ENCODE measurements around the gene CHST13. TPM values are rescaled to one million over a fixed set of nuclear protein-coding genes. Genes with fewer than 3 reads are reported as not detected.

Gene CHST13, protein sequence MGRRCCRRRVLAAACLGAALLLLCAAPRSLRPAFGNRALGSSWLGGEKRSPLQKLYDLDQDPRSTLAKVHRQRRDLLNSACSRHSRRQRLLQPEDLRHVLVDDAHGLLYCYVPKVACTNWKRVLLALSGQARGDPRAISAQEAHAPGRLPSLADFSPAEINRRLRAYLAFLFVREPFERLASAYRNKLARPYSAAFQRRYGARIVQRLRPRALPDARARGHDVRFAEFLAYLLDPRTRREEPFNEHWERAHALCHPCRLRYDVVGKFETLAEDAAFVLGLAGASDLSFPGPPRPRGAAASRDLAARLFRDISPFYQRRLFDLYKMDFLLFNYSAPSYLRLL
- total RNA-seq, result not detected in 2 replicates

DNA sequence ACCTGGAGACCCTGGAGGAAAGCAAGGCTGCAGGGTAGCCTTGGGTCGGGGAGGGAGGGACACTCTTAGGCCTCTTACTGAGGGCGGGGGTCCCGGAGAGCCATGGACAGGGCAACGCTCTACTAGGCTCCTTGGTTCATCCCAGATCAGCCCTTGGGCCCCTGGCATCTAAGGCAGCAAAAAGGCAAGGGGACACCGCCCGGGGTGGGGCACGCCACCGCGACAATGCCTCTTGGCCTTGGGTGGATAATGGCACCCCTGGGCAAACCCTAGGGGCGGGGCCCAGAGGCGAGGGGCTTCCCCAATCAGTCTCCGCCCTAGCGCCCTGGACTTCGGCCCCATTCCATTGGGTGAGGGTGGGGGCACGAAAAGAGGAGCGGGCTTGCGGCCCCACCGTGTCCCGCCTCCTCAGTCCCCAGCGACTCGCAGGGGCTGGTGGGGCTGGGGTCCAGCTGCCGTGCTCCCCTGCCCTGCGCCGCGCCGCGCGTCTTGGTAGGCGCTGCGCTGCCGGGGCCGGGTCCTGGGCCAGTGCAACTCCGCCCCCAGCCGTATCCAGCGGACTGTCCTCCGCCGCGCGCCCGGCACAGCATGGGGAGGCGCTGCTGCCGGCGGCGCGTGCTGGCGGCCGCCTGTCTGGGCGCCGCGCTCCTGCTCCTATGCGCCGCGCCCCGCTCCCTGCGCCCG lies at the start of gene CHST13:
CHST13 (plus strand) TSS at position 411 of the 684 bp plus-strand sequence; CDS start at position 589, 178 bp downstream.

GRCh38 chr3:126475413-126476114 lies 48.4 kb upstream of the CHST13 start, which contains the start of gene ZXDC:
TSS of gene ZXDC (minus strand) at chr3:126475891. CDS start at chr3:126475865, 26 bp downstream.

GRCh38 chr3:126517291-126517951 lies 6.5 kb upstream of the CHST13 start, which contains the start of gene UROC1:
TSS of gene UROC1 (minus strand) at chr3:126517773. CDS start at chr3:126517719, 54 bp downstream.

DNA sequence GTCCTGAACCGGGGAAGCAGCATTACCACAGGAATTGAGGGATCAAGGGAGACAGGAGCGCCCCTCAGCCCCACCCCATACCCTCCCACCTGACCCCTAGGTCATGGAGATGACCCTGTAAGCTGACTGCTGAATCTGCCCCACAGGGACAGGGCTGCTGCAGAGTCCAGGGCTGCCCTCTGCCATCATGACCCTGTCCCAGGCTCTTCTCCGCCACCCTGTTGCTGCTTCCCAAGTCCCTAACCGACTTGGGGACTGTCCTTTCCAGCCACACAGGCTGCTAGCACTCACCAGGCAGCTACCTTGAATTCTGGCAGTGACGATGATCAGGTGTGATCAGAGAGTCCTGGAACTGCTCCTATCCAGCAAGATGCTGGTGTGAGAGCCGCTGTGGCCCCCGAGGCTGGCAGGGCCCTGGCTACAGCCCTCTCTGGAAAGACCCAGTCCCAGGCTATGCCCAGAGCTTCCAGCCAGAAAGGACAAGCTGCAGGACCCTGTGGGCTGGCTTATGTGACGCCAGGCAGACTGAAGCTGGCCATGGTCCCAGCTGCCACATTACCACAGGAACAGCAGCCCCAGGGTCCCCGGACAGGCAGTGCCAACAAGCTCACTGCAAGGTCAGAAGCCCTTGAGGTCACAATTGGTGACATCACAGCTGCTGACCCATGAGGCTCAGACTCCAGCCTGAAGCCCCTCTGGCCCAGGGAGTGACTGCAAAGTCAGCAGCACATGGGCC lies 34.5 kb downstream of the CHST13 start, which contains the start of gene C3orf22:
C3orf22 (minus strand) TSS at position 597 of the 736 bp plus-strand sequence. CDS start 5,542 bp downstream, outside the sequence.

Other genes starting within 250 kb of the CHST13 start
- gene KLF15, start 166.7 kb upstream of the CHST13 start, total RNA-seq, result 3.2 and 3.3 TPM in 2 replicates
- gene CFAP100, start 129.2 kb upstream of the CHST13 start, total RNA-seq, result not detected in 2 replicates
- gene ZXDC, start 48.3 kb upstream of the CHST13 start, total RNA-seq, result 14.3 and 16.1 TPM in 2 replicates
- gene UROC1, start 6.4 kb upstream of the CHST13 start, total RNA-seq, result not detected in 2 replicates
- gene C3orf22, start 34.8 kb downstream of the CHST13 start, total RNA-seq, result not detected in 2 replicates
- 6.1 and 6.9 TPM in 2 replicates for gene TXNRD3, start 131.0 kb downstream of the CHST13 start, total RNA-seq
- gene CHCHD6, start 180.1 kb downstream of the CHST13 start, total RNA-seq, result 20.1 and 23.0 TPM in 2 replicates

Measured in bronchus fibroblast of lung (primary cell).